Trophoblast cell (in vitro differentiated cells and primary cell): ENCODE measurements around the gene MAST4.

Experiments used
- DNase-seq, 2 donors: peaks; one replicate each; pipeline ENCODE4 v3.0.0-alpha.2; 2016
- H2AFZ ChIP-seq: 2 replicates; pipeline ENCODE4 v1.6.1; 2013; ENCODE audit warnings: low read length, moderate library complexity, mild to moderate bottlenecking; ENCODE audit not compliant: insufficient read depth, poor library complexity
- H2AK5ac ChIP-seq: 2 replicates; pipeline ENCODE4 v1.6.1; 2013; ENCODE audit warnings: mild to moderate bottlenecking, low read length
- H2BK120ac ChIP-seq: 2 replicates; pipeline ENCODE4 v1.6.1; 2013; ENCODE audit warnings: low read length, mild to moderate bottlenecking, moderate library complexity; ENCODE audit not compliant: insufficient read depth, poor library complexity
- H2BK12ac ChIP-seq: 2 replicates; pipeline ENCODE4 v1.6.1; 2013; ENCODE audit warnings: mild to moderate bottlenecking, low read length, moderate library complexity
- H2BK5ac ChIP-seq: 2 replicates; pipeline ENCODE4 v1.6.1; 2013; ENCODE audit warnings: low read length, low read depth, moderate library complexity, mild to moderate bottlenecking; ENCODE audit not compliant: poor library complexity
- H3K14ac ChIP-seq: 2 replicates; pipeline ENCODE4 v1.6.1; 2013; ENCODE audit warnings: mild to moderate bottlenecking, low read length
- H3K18ac ChIP-seq: 2 replicates; pipeline ENCODE4 v1.6.1; 2013; ENCODE audit warnings: mild to moderate bottlenecking, low read length
- H3K23ac ChIP-seq: 2 replicates; pipeline ENCODE4 v1.6.1; 2013; ENCODE audit warnings: low read length
- H3K27ac ChIP-seq: 2 replicates; pipeline ENCODE4 v1.5.1; 2013; ENCODE audit warnings: low read depth, mild to moderate bottlenecking, inconsistent platforms, low read length, moderate library complexity
- H3K27me3 ChIP-seq: 2 replicates; pipeline ENCODE4 v1.6.1; 2013; ENCODE audit warnings: inconsistent platforms, mild to moderate bottlenecking, low read length, moderate library complexity; ENCODE audit not compliant: insufficient read depth
- H3K36me3 ChIP-seq, 2 experiments: 1 replicate in 1 of 2; 2 replicates in 1 of 2; pipeline ENCODE4 v1.6.1; 2013; ENCODE audit warnings: low read length in 2 of 2, mild to moderate bottlenecking in 2 of 2, moderate library complexity in 1 of 2; ENCODE audit not compliant: insufficient read depth in 2 of 2, control insufficient read depth in 1 of 2
- H3K4ac ChIP-seq: 2 replicates; pipeline ENCODE4 v1.6.1; 2013; ENCODE audit warnings: low read depth, mild to moderate bottlenecking, low read length, moderate library complexity
- H3K4me1 ChIP-seq, 2 experiments: 1 replicate in 1 of 2; 2 replicates in 1 of 2; pipeline ENCODE4 v1.6.1; 2013; ENCODE audit warnings: low read length in 2 of 2, mild to moderate bottlenecking in 2 of 2, moderate library complexity in 1 of 2; ENCODE audit not compliant: insufficient read depth in 2 of 2, control insufficient read depth in 1 of 2
- H3K4me2 ChIP-seq: 2 replicates; pipeline ENCODE4 v1.6.1; 2013; ENCODE audit warnings: inconsistent platforms, mild to moderate bottlenecking, low read length, moderate library complexity
- H3K4me3 ChIP-seq: 2 replicates; pipeline ENCODE4 v1.5.1; 2013; ENCODE audit warnings: mild to moderate bottlenecking, low read depth, low read length, inconsistent platforms
- H3K79me1 ChIP-seq: one replicate; pipeline ENCODE4 v1.6.1; 2013; ENCODE audit warnings: low read length
- H3K79me2 ChIP-seq: 2 replicates; pipeline ENCODE4 v1.6.1; 2013; ENCODE audit warnings: low read length, mild to moderate bottlenecking; ENCODE audit not compliant: control insufficient read depth, insufficient read depth, poor library complexity
- H3K9ac ChIP-seq: 2 replicates; pipeline ENCODE4 v1.6.1; 2013; ENCODE audit warnings: mild to moderate bottlenecking, low read length
- H3K9me3 ChIP-seq: 2 replicates; pipeline ENCODE4 v1.6.1; 2013; ENCODE audit warnings: low read depth, mild to moderate bottlenecking, control low read depth, inconsistent platforms, low read length; ENCODE audit not compliant: insufficient read depth
- H4K12ac ChIP-seq: 2 replicates; pipeline ENCODE4 v1.6.1; 2013; ENCODE audit warnings: low read depth, mild to moderate bottlenecking, low read length, moderate library complexity
- H4K8ac ChIP-seq: 2 replicates; pipeline ENCODE4 v1.6.1; 2013; ENCODE audit warnings: low read depth, mild to moderate bottlenecking, low read length, moderate library complexity
- H4K91ac ChIP-seq: one replicate; pipeline ENCODE4 v1.6.1; 2013; ENCODE audit warnings: low read depth, mild to moderate bottlenecking, low read length, moderate library complexity
- WGBS: extraction: QIAGEN DNeasy Blood & Tissue Kit; methylation state at CpG from one replicate; pipeline ENCODE4 v1.1.7; 2013; ENCODE audit warnings: missing lambda C conversion rate; ENCODE audit not compliant: insufficient read length, insufficient coverage; ENCODE audit errors: extremely low coverage; 5-methylcytosine and 5-hydroxymethylcytosine counted together

The MAST4 gene

GRCh38 chr5:67027171-67027570 is 431.0 kb downstream of the MAST4 start:
- Histone ChIP-seq H3K4me3 (no peak overlapping the region), H3K18ac (no peak overlapping the region), H2BK120ac (no peak overlapping the region), H2BK12ac (no peak overlapping the region), H4K8ac (no peak overlapping the region), H3K36me3 (no peaks in the 10 kb centered on the region), H3K79me2 (no peaks in the 10 kb centered on the region), H3K27ac (no peak overlapping the region), H2AK5ac (no peak overlapping the region), H3K79me1 (no peaks in the 10 kb centered on the region), H3K23ac (no peak overlapping the region), H2AFZ (no peak overlapping the region), H3K9me3 (no peaks in the 10 kb centered on the region), H3K9ac (no peak overlapping the region), H4K91ac (no peak overlapping the region), H2BK5ac (no peak overlapping the region), H3K27me3 (no peaks in the 10 kb centered on the region), H3K4me1 (no peaks in the 10 kb centered on the region), H3K14ac (no peak overlapping the region), H3K4ac (no peak overlapping the region), H4K12ac (no peak overlapping the region), H3K4me2 (no peak overlapping the region)
- DNase-seq, result no peak
- no CpG with 5 or more reads among the region's 2 CpGs for WGBS

- H4K8ac ChIP-seq, result no peak overlapping the region
- no peak overlapping the region for H2BK12ac ChIP-seq
- H3K4me3 ChIP-seq, result no peak overlapping the region
- no peaks in the 10 kb centered on the region for H3K79me2 ChIP-seq
- no peak overlapping the region for H3K4me2 ChIP-seq
- DNase-seq, result peak in 1 of 2 donors; percentile 22
- H2BK5ac ChIP-seq, result no peak overlapping the region
- no peak overlapping the region for H2AK5ac ChIP-seq
- no peak overlapping the region for H3K18ac ChIP-seq
- no peak overlapping the region for H3K27ac ChIP-seq
- H4K12ac ChIP-seq, result no peak overlapping the region
- H3K9me3 ChIP-seq, result no peaks in the 10 kb centered on the region
- H3K9ac ChIP-seq, result no peak overlapping the region
- no peak overlapping the region for H3K4ac ChIP-seq
- H3K23ac ChIP-seq, result no peak overlapping the region
- no peaks in the 10 kb centered on the region for H3K27me3 ChIP-seq
- no peak overlapping the region for H2AFZ ChIP-seq
- H3K79me1 ChIP-seq, result no peaks in the 10 kb centered on the region
- no peak overlapping the region for H3K14ac ChIP-seq
- no peak overlapping the region for H2BK120ac ChIP-seq
- no CpG with 5 or more reads among the region's 4 CpGs for WGBS
- H3K4me1 ChIP-seq, result no peaks in the 10 kb centered on the region
- no peak overlapping the region for H4K91ac ChIP-seq
- H3K36me3 ChIP-seq, result no peaks in the 10 kb centered on the region
Observed at GRCh38 chr5:67028371-67028770, 432.2 kb downstream of the MAST4 start.

- H3K4ac ChIP-seq, result no peak overlapping the region
- H3K36me3 ChIP-seq, result no peaks in the 10 kb centered on the region
- DNase-seq, result no peak
- no peak overlapping the region for H3K4me2 ChIP-seq
- H3K79me2 ChIP-seq, result no peaks in the 10 kb centered on the region
- H3K27ac ChIP-seq, result no peak overlapping the region
- no peak overlapping the region for H4K91ac ChIP-seq
- no peaks in the 10 kb centered on the region for H3K4me1 ChIP-seq
- no peak overlapping the region for H3K18ac ChIP-seq
- H2BK12ac ChIP-seq, result no peak overlapping the region
- H3K9me3 ChIP-seq, result no peaks in the 10 kb centered on the region
- H2AFZ ChIP-seq, result no peak overlapping the region
- no peaks in the 10 kb centered on the region for H3K79me1 ChIP-seq
- H2BK120ac ChIP-seq, result no peak overlapping the region
- H3K27me3 ChIP-seq, result no peaks in the 10 kb centered on the region
- H2BK5ac ChIP-seq, result no peak overlapping the region
- H3K4me3 ChIP-seq, result no peak overlapping the region
- H4K12ac ChIP-seq, result no peak overlapping the region
- H4K8ac ChIP-seq, result no peak overlapping the region
- H3K23ac ChIP-seq, result no peak overlapping the region
- no peak overlapping the region for H3K14ac ChIP-seq
- no peak overlapping the region for H2AK5ac ChIP-seq
- no peak overlapping the region for H3K9ac ChIP-seq
- WGBS, result no CpG with 5 or more reads among the region's 4 CpGs
Observed at GRCh38 chr5:67028941-67029340, 432.7 kb downstream of the MAST4 start.

GRCh38 chr5:67029481-67029880 is 433.3 kb downstream of the MAST4 start:
- no peak overlapping the region for H2AFZ ChIP-seq
- H3K4me1 ChIP-seq, result no peaks in the 10 kb centered on the region
- no peak overlapping the region for H2AK5ac ChIP-seq
- no peaks in the 10 kb centered on the region for H3K79me1 ChIP-seq
- H3K27ac ChIP-seq, result no peak overlapping the region
- no peak for DNase-seq
- H2BK12ac ChIP-seq, result no peak overlapping the region
- no peak overlapping the region for H3K14ac ChIP-seq
- no peak overlapping the region for H2BK120ac ChIP-seq
- no peak overlapping the region for H3K23ac ChIP-seq
- H4K12ac ChIP-seq, result no peak overlapping the region
- H3K4me2 ChIP-seq, result no peak overlapping the region
- H3K27me3 ChIP-seq, result no peaks in the 10 kb centered on the region
- no peak overlapping the region for H3K4ac ChIP-seq
- no peak overlapping the region for H4K8ac ChIP-seq
- H3K36me3 ChIP-seq, result no peaks in the 10 kb centered on the region
- no peak overlapping the region for H3K4me3 ChIP-seq
- no peaks in the 10 kb centered on the region for H3K9me3 ChIP-seq
- no peak overlapping the region for H3K18ac ChIP-seq
- no peak overlapping the region for H2BK5ac ChIP-seq
- H4K91ac ChIP-seq, result no peak overlapping the region
- no peak overlapping the region for H3K9ac ChIP-seq
- H3K79me2 ChIP-seq, result no peaks in the 10 kb centered on the region
